H9 (cell line): Measurements from ENCODE around the gene ST6GALNAC3. TPM values are rescaled to one million over a fixed set of nuclear protein-coding genes. Genes with fewer than 3 reads are reported as not detected.

ENCODE experiments used
- DNase-seq: peaks from one replicate; pipeline ENCODE4 v3.0.0-alpha.2; 2017
- H2AFZ ChIP-seq: one replicate; pipeline ENCODE4 v1.6.1; 2013; ENCODE audit warnings: mild to moderate bottlenecking, low read length, control low read depth, moderate library complexity
- H2AK5ac ChIP-seq: 2 replicates; pipeline ENCODE4 v1.6.1; 2013; ENCODE audit warnings: low read length, control low read depth, mixed read lengths; ENCODE audit not compliant: insufficient read length
- H2BK120ac ChIP-seq: one replicate; pipeline ENCODE4 v1.6.1; 2013; ENCODE audit warnings: low read depth, mild to moderate bottlenecking, low read length, control low read depth, inconsistent platforms; ENCODE audit not compliant: poor library complexity, severe bottlenecking
- H2BK12ac ChIP-seq: 2 replicates; pipeline ENCODE4 v1.6.1; 2013; ENCODE audit warnings: low read length, control low read depth, mixed read lengths, low read depth; ENCODE audit not compliant: insufficient read length
- H2BK15ac ChIP-seq: 2 replicates; pipeline ENCODE4 v1.6.1; 2013; ENCODE audit warnings: low read depth, low read length, control low read depth
- H2BK20ac ChIP-seq: one replicate; pipeline ENCODE4 v1.6.1; 2013; ENCODE audit warnings: low read depth, mild to moderate bottlenecking, low read length, control low read depth, inconsistent platforms; ENCODE audit not compliant: poor library complexity, severe bottlenecking
- H2BK5ac ChIP-seq: 2 replicates; pipeline ENCODE4 v1.6.1; 2013; ENCODE audit warnings: low read length, control low read depth, mixed read lengths; ENCODE audit not compliant: insufficient read length
- H3K14ac ChIP-seq: 2 replicates; pipeline ENCODE4 v1.6.1; 2013; ENCODE audit warnings: low read length, control low read depth; ENCODE audit not compliant: insufficient read depth
- H3K18ac ChIP-seq: 2 replicates; pipeline ENCODE4 v1.6.1; 2013; ENCODE audit warnings: low read depth, mild to moderate bottlenecking, mixed read lengths, low read length, control low read depth; ENCODE audit not compliant: insufficient read length
- H3K23ac ChIP-seq: 2 replicates; pipeline ENCODE4 v1.6.1; 2013; ENCODE audit warnings: low read length, control low read depth, mixed read lengths, low read depth; ENCODE audit not compliant: insufficient read length
- H3K23me2 ChIP-seq: 2 replicates; pipeline ENCODE4 v1.6.1; 2013; ENCODE audit warnings: low read depth, mild to moderate bottlenecking, mixed read lengths, low read length, control low read depth; ENCODE audit not compliant: insufficient read length, poor library complexity, severe bottlenecking
- H3K27ac ChIP-seq: 2 replicates; pipeline ENCODE4 v1.5.1; 2013; ENCODE audit warnings: low read length, control low read depth, mixed read lengths, low read depth; ENCODE audit not compliant: insufficient read length
- H3K27me3 ChIP-seq: 2 replicates; pipeline ENCODE4 v1.6.1; 2013; ENCODE audit warnings: low read length, control low read depth, inconsistent platforms; ENCODE audit not compliant: insufficient read depth
- H3K4ac ChIP-seq: 2 replicates; pipeline ENCODE4 v1.6.1; 2013; ENCODE audit warnings: low read depth, mild to moderate bottlenecking, control low read depth, inconsistent platforms, low read length, moderate library complexity
- H3K4me1 ChIP-seq: 2 replicates; pipeline ENCODE4 v1.6.1; 2013; ENCODE audit warnings: low read length, control low read depth, inconsistent platforms; ENCODE audit not compliant: insufficient read depth
- H3K4me2 ChIP-seq: 2 replicates; pipeline ENCODE4 v1.6.1; 2013; ENCODE audit warnings: low read length, control low read depth, mixed read lengths; ENCODE audit not compliant: insufficient read length, insufficient read depth
- H3K56ac ChIP-seq: 2 replicates; pipeline ENCODE4 v1.6.1; 2013; ENCODE audit warnings: low read depth, mild to moderate bottlenecking, mixed read lengths, low read length, control low read depth; ENCODE audit not compliant: insufficient read length
- H3K79me1 ChIP-seq: 2 replicates; pipeline ENCODE4 v1.6.1; 2013; ENCODE audit warnings: low read depth, mild to moderate bottlenecking, moderate library complexity, low read length, control low read depth, inconsistent platforms; ENCODE audit not compliant: insufficient read depth, poor library complexity, severe bottlenecking
- H3K79me2 ChIP-seq: 2 replicates; pipeline ENCODE4 v1.6.1; 2013; ENCODE audit warnings: low read length, control low read depth, inconsistent platforms; ENCODE audit not compliant: insufficient read depth
- H3K9ac ChIP-seq: 2 replicates; pipeline ENCODE4 v1.6.1; 2013; ENCODE audit warnings: low read length, control low read depth, mixed read lengths; ENCODE audit not compliant: insufficient read length; ENCODE audit errors: extremely low read depth
- H3K9me3 ChIP-seq: one replicate; pipeline ENCODE4 v1.6.1; 2013; ENCODE audit warnings: low read depth, low read length, inconsistent platforms; ENCODE audit not compliant: control insufficient read depth
- H3T11ph ChIP-seq: one replicate; pipeline ENCODE4 v1.6.1; 2013; ENCODE audit warnings: mild to moderate bottlenecking, low read length, control low read depth, inconsistent platforms
- H4K20me1 ChIP-seq: one replicate; pipeline ENCODE4 v1.6.1; 2013; ENCODE audit not compliant: control insufficient read depth, insufficient read length, insufficient read depth
- H4K5ac ChIP-seq: 2 replicates; pipeline ENCODE4 v1.6.1; 2013; ENCODE audit warnings: low read depth, mild to moderate bottlenecking, mixed read lengths, low read length, control low read depth; ENCODE audit not compliant: insufficient read length
- H4K8ac ChIP-seq: replicated peaks from 2 replicates; pipeline ENCODE4 v1.6.1; 2013; ENCODE audit warnings: low read length, control low read depth, mixed read lengths, low read depth; ENCODE audit not compliant: insufficient read length
- H4K91ac ChIP-seq: 2 replicates; pipeline ENCODE4 v1.6.1; 2013; ENCODE audit warnings: low read depth, mild to moderate bottlenecking, moderate library complexity, mixed read lengths, low read length, control low read depth; ENCODE audit not compliant: insufficient read length
- H3K27ac Mint-ChIP-seq, 3 experiments: 2 replicates in 2 of 3; 3 replicates in 1 of 3; pipeline ENCODE4 v1.8.0; 2020 to 2021; ENCODE audit warnings: mixed read lengths in 3 of 3, mild to moderate bottlenecking in 1 of 3, moderate library complexity in 1 of 3
- H3K27me3 Mint-ChIP-seq: 2 replicates; pipeline ENCODE4 v1.8.0; 2021; ENCODE audit warnings: low read depth, mild to moderate bottlenecking, moderate library complexity, mixed read lengths
- H3K36me3 Mint-ChIP-seq, 3 experiments: 2 replicates in 2 of 3; 3 replicates in 1 of 3; pipeline ENCODE4 v1.8.0; 2020 to 2021; ENCODE audit warnings: low read depth in 3 of 3, mixed read lengths in 3 of 3; ENCODE audit not compliant: insufficient read depth in 1 of 3
- H3K4me1 Mint-ChIP-seq, 2 experiments: 2 replicates each; pipeline ENCODE4 v1.8.0; 2020; ENCODE audit warnings: mixed read lengths in 2 of 2
- H3K4me3 Mint-ChIP-seq, 2 experiments: 2 replicates in 1 of 2; 3 replicates in 1 of 2; pipeline ENCODE4 v1.8.0; 2020 to 2021; ENCODE audit warnings: mild to moderate bottlenecking in 2 of 2, mixed read lengths in 2 of 2, moderate library complexity in 1 of 2
- H3K9me3 Mint-ChIP-seq, 2 experiments: 2 replicates in 1 of 2; 3 replicates in 1 of 2; pipeline ENCODE4 v1.8.0; 2020; ENCODE audit warnings: mild to moderate bottlenecking in 2 of 2, mixed read lengths in 2 of 2, moderate library complexity in 1 of 2
- CTCF ChIP-seq: fragments of 200-600 bp; sonication (generic); conservative IDR thresholded peaks from 3 replicates; pipeline ENCODE4 v1.8.0; 2021; ENCODE audit warnings: antibody characterized with exemption, mild to moderate bottlenecking
- WGBS: extraction: QIAGEN DNeasy Blood & Tissue Kit; methylation state at CpG from one replicate; pipeline ENCODE4 v1.1.7; 2013; ENCODE audit warnings: missing lambda C conversion rate, low lambda C conversion rate, mixed read lengths; ENCODE audit not compliant: insufficient read length; ENCODE audit errors: extremely low coverage; 5-methylcytosine and 5-hydroxymethylcytosine counted together
- total RNA-seq: library from RNA; stranded (reverse); gene quantifications from 2 replicates; pipeline ENCODE4 v1.2.1, GENCODE V29; 2021

Gene ST6GALNAC3
- total RNA-seq, 1 experiment from 2014 or later: 11.2 TPM

GRCh38 chr1:76674689-76675210, 600.2 kb downstream of the ST6GALNAC3 start:
- Histone ChIP-seq H3K23me2 (no peaks in the 10 kb centered on the region), H2BK120ac (no peak overlapping the region), H3K23ac (no peak overlapping the region), H3K9me3 (no peaks in the 10 kb centered on the region), H3K56ac (no peak overlapping the region), H3K27ac (no peak overlapping the region), H3T11ph (no peak overlapping the region), H3K9ac (no peak overlapping the region), H2BK15ac (no peak overlapping the region), H3K4me1 (no peaks in the 10 kb centered on the region), H4K91ac (no peak overlapping the region), H3K14ac (no peak overlapping the region), H3K79me2 (no peaks in the 10 kb centered on the region), H3K4me2 (no peak overlapping the region), H4K8ac (no peak overlapping the region), H2AK5ac (no peak overlapping the region), H4K5ac (no peak overlapping the region), H3K4ac (no peak overlapping the region), H4K20me1 (no peaks in the 10 kb centered on the region), H3K79me1 (no peaks in the 10 kb centered on the region), H3K27me3 (no peaks in the 10 kb centered on the region), H2BK12ac (no peak overlapping the region), H2BK20ac (no peak overlapping the region), H2BK5ac (no peak overlapping the region), H2AFZ (no peak overlapping the region), H3K18ac (no peak overlapping the region)
- no peaks in the 10 kb centered on the region for H3K4me1 Mint-ChIP-seq
- DNase-seq: no peak
- no peaks in the 10 kb centered on the region; a peak in 1 of 7 replicates for H3K36me3 Mint-ChIP-seq
- no peak overlapping the region for H3K4me3 Mint-ChIP-seq
- TF ChIP-seq CTCF: no peak
- H3K27ac Mint-ChIP-seq: no peak overlapping the region
- whole genome bisulfite sequencing: no CpG with 5 or more reads among the region's 3 CpGs
- H3K9me3 Mint-ChIP-seq: peaks cover 0 to 3% of the 10 kb centered on the region in 2 experiments; a peak in 2 of 5 replicates
- no peaks in the 10 kb centered on the region for H3K27me3 Mint-ChIP-seq
